GM21786 (cell line): ENCODE results near the gene CTNNBIP1.
A peak's percentile ranks its signal among the peaks of the same experiment; 100 is the strongest.
"Not testable (repeated sequence)": the region's sequence is repeated elsewhere in the genome, so short reads cannot be mapped to it uniquely, and the experiment has no call there.

Experiments used
- ATAC-seq: cut with Tn5 transposase; IDR thresholded peaks from one replicate; pipeline ENCODE4 v1.9.1; 2021; ENCODE audit not compliant: unreplicated experiment

The CTNNBIP1 gene, protein sequence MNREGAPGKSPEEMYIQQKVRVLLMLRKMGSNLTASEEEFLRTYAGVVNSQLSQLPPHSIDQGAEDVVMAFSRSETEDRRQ

DNA sequence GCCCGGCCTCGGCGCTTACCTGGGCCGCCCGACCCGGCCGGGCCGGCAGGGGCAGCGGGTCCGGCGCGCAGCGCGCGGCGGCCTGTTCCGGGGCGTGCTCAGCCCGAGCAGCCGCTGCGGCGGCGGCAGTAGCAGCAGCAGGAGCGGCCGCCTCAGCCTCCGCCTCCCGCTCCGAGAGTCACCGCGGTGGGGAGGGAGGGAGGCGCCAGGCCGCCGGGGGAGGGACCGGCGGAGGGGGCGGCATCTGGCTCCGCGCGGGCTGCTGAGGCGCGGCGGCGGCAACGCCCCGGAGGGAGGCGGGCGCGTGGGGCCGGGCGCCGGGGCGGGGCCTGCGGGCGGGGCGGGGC, at the start of gene CTNNBIP1:
TSS of gene CTNNBIP1 (minus strand) at position 194 of the 347 bp plus-strand sequence. CDS start 38,205 bp downstream, outside the sequence.
- no peak for ATAC-seq

GRCh38 chr1:9957726-9958125, 47.7 kb upstream of the CTNNBIP1 start:
- ATAC-seq = no peak

GRCh38 chr1:9946315-9946714, 36.2 kb upstream of the CTNNBIP1 start:
- no peak for ATAC-seq

DNA sequence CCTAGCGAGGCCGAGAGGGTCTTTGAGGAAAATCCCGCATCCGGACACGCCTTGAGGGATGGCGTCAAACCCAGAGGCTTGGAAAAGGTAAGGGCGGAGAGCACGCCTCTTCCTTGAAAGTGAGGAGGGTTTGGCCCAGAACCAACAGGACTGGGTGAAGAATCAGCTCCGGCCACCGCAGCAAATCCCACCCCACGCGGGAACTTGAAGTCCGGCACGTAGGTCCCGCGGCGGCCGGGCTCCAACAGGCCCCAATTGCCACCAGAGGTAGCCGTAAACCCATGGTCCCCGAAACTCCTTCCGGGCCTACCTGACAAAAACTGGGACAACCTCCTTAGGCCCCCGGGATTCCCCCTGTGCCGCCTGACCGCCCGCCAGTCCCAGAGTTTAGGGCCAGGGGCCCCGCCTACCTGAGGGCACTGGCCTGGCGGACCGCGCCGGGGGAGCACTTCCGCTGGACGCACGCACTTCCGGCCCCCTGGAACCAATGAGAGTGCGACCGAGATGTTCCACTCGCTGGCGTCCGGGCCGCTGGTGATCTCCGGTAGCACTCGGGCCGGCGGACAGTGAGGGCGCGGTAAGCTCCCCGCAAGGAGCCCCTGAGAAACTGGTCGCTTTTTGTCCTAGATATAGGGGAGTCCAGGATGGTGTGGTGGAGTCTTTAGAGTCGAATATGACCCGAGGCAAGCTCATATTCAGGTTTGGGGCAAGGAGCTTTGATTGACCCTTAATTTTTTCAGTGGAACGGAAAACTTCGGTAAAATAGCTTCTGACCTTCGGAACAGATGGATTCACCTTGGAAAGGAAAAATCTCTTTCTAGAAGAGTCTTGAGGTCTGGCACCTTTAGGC, 33.1 kb upstream of the CTNNBIP1 start, which contains the start of the genes LZIC and NMNAT1:
TSS of gene LZIC (minus strand) at position 453 of the 850 bp plus-strand sequence. CDS start 6,772 bp downstream, outside the sequence.
TSS of gene NMNAT1 (plus strand) at position 537 of the 850 bp plus-strand sequence. CDS start 28,599 bp downstream, outside the sequence.
- peak; percentile 90 for ATAC-seq

GRCh38 chr1:9942399-9942938, 32.4 kb upstream of the CTNNBIP1 start:
- no peak for ATAC-seq

DNA sequence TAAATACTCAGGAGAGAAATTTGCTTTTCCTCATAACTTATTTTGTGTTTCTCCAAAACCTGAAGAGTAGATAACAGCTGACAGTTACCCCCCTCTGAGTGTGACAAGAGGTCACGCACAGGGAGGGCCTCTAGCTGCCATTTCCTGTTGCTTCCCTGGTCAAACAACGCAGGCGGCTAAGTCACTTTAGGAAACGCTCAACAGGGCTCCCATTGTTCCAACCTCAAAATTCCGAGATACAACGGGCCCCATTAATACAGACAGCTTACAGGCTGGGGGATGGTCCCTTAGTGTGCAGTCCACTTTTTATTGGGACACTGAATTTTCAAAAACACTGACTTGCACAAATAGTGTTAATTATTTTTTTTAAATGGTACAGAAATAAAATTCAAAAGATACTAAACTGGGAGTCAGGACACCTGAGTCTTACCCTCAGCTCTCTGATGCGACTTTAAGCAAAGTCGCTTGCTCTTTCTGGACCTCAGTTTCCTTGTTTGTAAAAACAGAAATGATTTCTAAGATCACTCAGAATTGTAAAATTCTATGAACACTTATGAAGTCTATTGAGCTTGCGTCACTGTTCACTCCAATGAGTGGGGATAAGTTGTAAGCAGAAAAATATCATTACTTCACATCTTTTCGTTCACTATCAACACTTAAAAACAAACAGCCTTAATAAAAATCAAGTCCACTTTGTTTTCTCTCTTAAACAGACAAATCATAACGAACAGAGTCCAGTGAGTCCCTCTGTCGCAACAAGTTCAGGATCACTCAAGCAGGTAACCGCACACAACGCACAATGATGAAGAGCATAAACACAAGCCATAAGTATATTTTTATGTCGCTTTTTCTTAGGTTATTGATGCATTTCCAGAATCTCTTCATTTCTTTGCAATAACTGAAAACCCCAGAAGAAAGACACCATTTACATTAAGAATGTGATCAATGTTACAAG, 19.6 kb upstream of the CTNNBIP1 start:
- ATAC-seq = no peak

DNA sequence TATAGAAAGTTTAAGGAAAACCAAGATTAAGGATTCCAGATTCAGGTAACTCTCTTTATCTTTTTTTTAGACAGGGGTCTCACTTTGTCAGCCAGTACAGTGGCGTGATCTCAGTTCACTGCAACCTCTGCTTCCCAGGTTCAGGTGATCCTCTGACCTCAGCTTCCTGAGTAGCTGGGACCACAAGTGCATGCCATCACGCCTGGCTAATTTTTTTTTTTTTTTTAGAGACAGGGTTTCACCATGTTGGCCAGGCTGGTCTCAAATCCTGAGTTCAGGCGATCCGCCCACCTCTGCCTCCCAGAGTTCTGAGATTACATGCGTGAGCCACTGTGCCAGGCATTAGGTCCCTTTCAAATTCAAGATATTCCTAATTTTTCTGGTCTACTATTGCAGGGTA, 17.2 kb upstream of the CTNNBIP1 start:
- ATAC-seq = no peak

DNA sequence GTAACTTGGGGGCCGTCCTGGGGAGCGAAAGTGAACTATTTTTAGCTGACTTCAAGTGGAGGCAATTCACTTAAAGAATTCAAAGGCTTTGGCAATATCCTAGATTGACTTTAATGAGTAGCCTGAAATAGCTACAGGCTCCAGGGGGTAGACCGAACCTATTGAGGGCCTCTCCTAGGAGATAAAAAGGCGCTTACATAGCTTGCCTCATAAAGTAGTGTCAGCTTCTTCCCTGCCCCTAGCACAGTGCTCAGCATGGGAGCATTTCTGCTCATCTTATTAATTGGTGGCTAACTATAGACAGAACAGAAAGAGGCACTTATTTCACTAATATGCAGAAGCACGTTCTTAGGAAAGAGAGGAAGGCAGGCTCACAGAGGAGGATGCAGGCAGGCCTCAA, 12.3 kb upstream of the CTNNBIP1 start:
- ATAC-seq = no peak

DNA sequence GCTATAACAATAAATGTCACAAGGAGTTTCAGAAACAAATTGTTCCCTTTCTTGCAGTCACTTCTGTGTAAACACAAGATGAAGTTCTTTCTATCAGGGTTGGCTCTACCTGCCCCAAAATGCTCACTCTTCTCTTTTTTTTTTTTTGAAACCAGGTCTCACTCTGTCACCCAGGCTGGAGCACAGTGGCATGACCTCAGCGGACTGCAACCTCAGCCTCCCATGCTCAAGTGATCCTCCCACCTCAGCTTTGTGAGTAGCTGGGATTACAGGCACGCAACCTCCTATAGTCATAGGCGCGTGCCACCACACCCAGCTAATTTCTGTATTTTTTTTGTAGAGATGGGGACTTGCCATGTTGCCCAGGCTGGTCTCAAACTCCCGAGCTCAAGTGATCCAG, 10.5 kb upstream of the CTNNBIP1 start:
- ATAC-seq = no peak

GRCh38 chr1:9917901-9918300, 7.8 kb upstream of the CTNNBIP1 start:
- ATAC-seq = no peak

- ATAC-seq = not testable (repeated sequence)
Observed at GRCh38 chr1:9917495-9917894, 7.4 kb upstream of the CTNNBIP1 start.

DNA sequence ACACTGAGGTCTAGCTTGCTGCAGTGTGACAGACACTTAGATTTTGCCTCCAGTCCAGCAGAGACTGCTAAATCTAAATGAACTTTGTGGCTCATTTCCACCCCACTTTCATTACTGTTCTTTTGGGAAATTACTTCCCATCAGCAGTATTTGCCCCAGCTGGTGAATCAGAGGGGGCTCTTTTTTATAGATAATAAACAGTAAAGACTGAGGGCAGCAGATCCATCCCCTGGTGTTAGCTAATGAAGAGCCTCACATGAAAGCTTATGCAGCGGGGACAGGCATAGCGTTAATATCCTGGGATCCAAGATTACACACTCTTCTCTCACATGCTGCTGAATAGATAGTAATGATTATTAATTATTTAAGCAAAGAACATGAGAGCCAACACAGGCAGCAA, 6.4 kb upstream of the CTNNBIP1 start:
- no peak for ATAC-seq

DNA sequence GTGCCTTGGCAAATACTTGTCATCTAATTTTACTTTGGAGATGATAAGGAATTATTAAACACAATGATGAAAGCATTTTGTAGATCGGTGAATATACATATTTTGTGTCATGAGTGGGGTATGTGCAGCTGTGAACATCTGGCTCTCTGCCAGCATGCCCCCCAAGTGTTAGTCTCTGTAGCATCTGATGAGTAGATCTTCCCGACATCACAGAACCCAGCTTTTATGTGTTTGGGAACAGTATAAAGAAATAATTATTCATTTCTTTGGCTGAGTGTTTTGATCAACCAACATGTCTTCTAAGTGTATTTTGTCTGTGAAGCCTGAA, 4.5 kb upstream of the CTNNBIP1 start:
- no peak for ATAC-seq

DNA sequence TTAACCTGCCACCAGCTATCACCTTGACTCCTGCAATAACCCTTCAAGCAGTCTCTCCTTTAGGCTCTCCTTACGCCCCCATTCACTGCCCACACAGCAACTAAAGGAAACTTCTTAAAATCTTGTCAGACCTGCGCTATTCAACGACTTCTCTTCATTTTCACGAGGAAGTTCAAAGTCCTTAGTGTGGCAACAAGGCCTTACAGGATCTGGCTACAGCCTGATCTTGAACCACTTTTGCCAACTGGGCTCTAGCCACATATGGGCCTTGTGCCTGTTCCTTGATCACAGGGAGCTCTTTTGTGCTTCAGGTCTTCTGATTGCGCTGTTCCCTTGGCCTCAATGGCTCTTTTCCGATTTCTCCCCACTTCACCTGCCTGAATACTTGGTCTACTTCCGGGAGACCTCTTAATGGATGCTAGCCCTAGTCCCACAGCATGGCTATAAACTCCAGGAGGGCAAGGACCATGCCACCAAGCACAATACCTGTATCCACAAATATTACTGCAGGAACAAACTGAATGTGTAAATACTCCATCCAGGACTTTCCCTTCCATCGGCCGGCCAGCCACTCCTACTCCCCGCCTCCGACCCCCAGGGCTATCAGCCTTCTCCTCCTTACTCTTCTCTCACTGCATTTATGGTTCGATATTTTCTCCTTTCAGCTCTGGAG, 2.3 kb upstream of the CTNNBIP1 start:
- no peak for ATAC-seq

GRCh38 chr1:9910423-9911178, 532 bp upstream of the CTNNBIP1 start:
- peak; percentile 95 for ATAC-seq

DNA sequence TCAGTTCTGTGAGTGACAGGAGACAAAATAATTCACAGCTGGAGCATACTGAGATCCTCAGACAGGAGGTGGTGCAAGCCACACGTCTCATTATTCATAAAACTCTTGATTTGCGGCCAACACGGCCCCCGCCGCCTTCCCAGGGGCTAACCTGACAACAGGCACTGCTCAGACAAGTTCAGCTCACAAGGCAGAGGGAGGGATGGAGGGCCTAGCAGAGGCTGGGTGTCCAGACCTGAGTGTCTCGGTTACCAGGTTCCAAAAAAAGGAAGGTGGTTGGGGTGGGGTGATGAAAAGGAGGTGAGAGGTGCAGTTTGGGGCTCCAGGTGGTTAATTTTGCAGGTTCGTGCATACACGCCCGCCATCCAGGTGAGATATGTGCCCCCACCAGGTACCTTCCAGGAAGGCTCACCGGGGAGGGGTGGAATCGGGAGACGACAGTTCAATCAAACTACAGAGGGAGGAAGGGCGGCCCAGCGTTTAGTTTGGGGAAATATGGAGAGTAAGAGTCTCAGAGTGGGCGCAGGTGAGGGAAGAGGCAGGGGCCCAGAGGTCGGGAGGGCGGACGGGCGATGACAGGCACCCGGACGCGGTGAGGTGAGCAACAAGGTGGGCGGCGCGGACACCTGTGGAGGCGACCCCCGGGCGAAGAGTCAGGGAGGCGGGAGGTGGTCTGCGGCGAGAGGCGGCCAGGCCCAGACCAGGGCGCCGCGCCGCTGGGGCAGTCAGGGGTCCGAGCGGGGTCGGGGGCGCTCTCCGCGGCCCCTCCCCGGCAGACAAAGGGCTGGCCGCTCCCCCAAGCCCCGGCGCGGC, 629 bp downstream of the CTNNBIP1 start:
- no peak for ATAC-seq

GRCh38 chr1:9908871-9909233, 1.2 kb downstream of the CTNNBIP1 start:
- no peak for ATAC-seq

- ATAC-seq = no peak
Observed at GRCh38 chr1:9907441-9907840, 2.6 kb downstream of the CTNNBIP1 start.

- no peak for ATAC-seq
Observed at GRCh38 chr1:9906466-9906865, 3.6 kb downstream of the CTNNBIP1 start.
